Upper lobe of left lung (tissue), 4 donors: ENCODE measurements around the gene ADO.

Experiments
- CTCF ChIP-seq, 6 experiments: fragments of 450-650 bp in 4 of 6; fragments of 200-600 bp in 2 of 6; sonication (generic) in 2 of 6; IDR thresholded peaks; one replicate each; pipeline ENCODE4 v1.5.1; 2016 to 2019; ENCODE audit warnings: antibody characterized with exemption in 6 of 6
- POLR2A ChIP-seq, 4 donors: fragments of 450-650 bp; IDR thresholded peaks; one replicate each; pipeline ENCODE4 v1.5.1; 2016 to 2017; ENCODE audit warnings: antibody characterized with exemption in 4 of 4, mild to moderate bottlenecking in 2 of 4
- POLR2AphosphoS5 ChIP-seq, 2 donors: sonication (generic); formaldehyde crosslinking; IDR thresholded peaks; one replicate each; pipeline ENCODE4 v1.5.1; 2017; ENCODE audit warnings: antibody characterized with exemption in 2 of 2

GRCh38 chr10:62805231-62806099 is 945 bp downstream of the ADO start:
- no peak for TF ChIP-seq CTCF (IDR thresholded peaks at IDR 0.05)
- no peak for TF ChIP-seq POLR2A (IDR thresholded peaks at IDR 0.05)
- no peak for TF ChIP-seq POLR2AphosphoS5 (IDR thresholded peaks at IDR 0.05)
